ENCODE results near the gene KLHL11.

The KLHL11 gene

DNA sequence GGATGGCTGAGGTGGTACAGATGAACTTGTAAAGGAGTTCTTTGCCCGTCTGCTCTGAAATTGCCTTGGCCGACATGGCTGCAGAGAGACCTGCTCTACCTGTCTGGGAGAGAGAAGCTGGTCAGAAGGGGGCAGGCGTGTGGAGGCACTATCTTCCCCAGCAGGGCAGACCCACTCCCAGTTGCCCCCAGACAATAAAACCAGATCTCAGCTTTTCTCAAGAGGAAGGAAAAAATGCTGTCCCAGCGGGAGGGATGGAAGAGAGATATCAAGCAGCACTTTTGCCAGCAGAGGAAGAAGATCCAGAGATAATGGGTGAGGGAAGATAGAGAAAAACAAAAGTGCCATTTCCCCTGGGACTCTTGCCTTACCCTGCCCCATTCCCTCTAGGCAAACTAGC, 48.6 kb upstream of the KLHL11 start:
- Histone ChIP-seq H3K9me2 (replicated peaks; ENCODE audit: control insufficient read depth, low read length) (no peaks in the 10 kb centered on the region), H4K20me1 (ENCODE audit: control insufficient read depth, insufficient read depth, low read depth, low read length) (peaks cover 40% of the 10 kb centered on the region), H3K4me3 (ENCODE audit: low read length) (no peak overlapping the region), H3K79me2 (ENCODE audit: control insufficient read depth, low read length) (peaks cover 83% of the 10 kb centered on the region), H3K4me1 (ENCODE audit: control insufficient read depth, low read length) (peaks cover 20% of the 10 kb centered on the region), H3K27ac (ENCODE audit: low read depth, low read length) (no peak overlapping the region), H3K27me3 (ENCODE audit: control insufficient read depth, low read length) (no peaks in the 10 kb centered on the region), H3K4me2 (ENCODE audit: low read length) (no peak overlapping the region), H3K9me3 (ENCODE audit: control insufficient read depth, insufficient read depth, low read length) (no peaks in the 10 kb centered on the region), H3K36me3 (ENCODE audit: control insufficient read depth, low read length) (peaks cover 99% of the 10 kb centered on the region), H3F3A (ENCODE audit: control insufficient read depth, insufficient read depth) (no peaks in the 10 kb centered on the region)
- no peak for TF ChIP-seq EZH2phosphoT487 (IDR thresholded peaks at IDR 0.05; ENCODE audit: borderline replicate concordance, low read length)
- TF ChIP-seq, protein P1, sequence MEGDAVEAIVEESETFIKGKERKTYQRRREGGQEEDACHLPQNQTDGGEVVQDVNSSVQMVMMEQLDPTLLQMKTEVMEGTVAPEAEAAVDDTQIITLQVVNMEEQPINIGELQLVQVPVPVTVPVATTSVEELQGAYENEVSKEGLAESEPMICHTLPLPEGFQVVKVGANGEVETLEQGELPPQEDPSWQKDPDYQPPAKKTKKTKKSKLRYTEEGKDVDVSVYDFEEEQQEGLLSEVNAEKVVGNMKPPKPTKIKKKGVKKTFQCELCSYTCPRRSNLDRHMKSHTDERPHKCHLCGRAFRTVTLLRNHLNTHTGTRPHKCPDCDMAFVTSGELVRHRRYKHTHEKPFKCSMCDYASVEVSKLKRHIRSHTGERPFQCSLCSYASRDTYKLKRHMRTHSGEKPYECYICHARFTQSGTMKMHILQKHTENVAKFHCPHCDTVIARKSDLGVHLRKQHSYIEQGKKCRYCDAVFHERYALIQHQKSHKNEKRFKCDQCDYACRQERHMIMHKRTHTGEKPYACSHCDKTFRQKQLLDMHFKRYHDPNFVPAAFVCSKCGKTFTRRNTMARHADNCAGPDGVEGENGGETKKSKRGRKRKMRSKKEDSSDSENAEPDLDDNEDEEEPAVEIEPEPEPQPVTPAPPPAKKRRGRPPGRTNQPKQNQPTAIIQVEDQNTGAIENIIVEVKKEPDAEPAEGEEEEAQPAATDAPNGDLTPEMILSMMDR (IDR thresholded peaks at IDR 0.05; ENCODE audit: low read depth, low read length, poor library complexity, severe bottlenecking), result no peak

DNA sequence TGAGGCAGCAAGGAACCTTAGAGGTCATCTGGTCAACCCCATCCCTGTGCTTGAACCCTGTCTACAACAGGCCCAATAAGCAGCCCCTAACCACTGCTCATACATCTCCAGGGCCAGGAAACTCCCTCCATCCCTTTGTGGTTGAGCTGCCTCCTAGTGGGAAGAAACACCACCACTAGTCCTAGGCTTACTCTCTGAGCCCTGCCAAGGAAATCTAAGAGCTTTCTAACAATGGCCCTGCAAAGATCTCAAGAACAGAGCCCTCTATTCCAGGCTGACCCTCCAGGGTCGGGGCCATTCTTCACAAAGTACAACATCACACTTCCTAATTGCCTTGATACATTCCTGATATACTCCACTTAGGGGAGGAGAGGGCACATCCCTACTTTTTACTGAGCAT, 47.7 kb upstream of the KLHL11 start:
- H3K36me3 ChIP-seq (ENCODE audit: control insufficient read depth, low read length), result peaks cover 100% of the 10 kb centered on the region
- H3K4me2 ChIP-seq (ENCODE audit: low read length), result no peak overlapping the region
- no peaks in the 10 kb centered on the region for H3F3A ChIP-seq (ENCODE audit: control insufficient read depth, insufficient read depth)
- H4K20me1 ChIP-seq (ENCODE audit: control insufficient read depth, insufficient read depth, low read depth, low read length), result peaks cover 40% of the 10 kb centered on the region
- no peak for TF ChIP-seq EZH2phosphoT487 (IDR thresholded peaks at IDR 0.05; ENCODE audit: borderline replicate concordance, low read length)
- TF ChIP-seq, protein P1 (IDR thresholded peaks at IDR 0.05; ENCODE audit: low read depth, low read length, poor library complexity, severe bottlenecking), result no peak
- H3K27ac ChIP-seq (ENCODE audit: low read depth, low read length), result no peak overlapping the region
- no peaks in the 10 kb centered on the region for H3K27me3 ChIP-seq (ENCODE audit: control insufficient read depth, low read length)
- no peaks in the 10 kb centered on the region for H3K9me3 ChIP-seq (ENCODE audit: control insufficient read depth, insufficient read depth, low read length)
- no peaks in the 10 kb centered on the region for H3K9me2 ChIP-seq (replicated peaks; ENCODE audit: control insufficient read depth, low read length)
- H3K4me3 ChIP-seq (ENCODE audit: low read length), result no peak overlapping the region
- H3K4me1 ChIP-seq (ENCODE audit: control insufficient read depth, low read length), result peaks cover 20% of the 10 kb centered on the region
- peaks cover 74% of the 10 kb centered on the region for H3K79me2 ChIP-seq (ENCODE audit: control insufficient read depth, low read length)

DNA sequence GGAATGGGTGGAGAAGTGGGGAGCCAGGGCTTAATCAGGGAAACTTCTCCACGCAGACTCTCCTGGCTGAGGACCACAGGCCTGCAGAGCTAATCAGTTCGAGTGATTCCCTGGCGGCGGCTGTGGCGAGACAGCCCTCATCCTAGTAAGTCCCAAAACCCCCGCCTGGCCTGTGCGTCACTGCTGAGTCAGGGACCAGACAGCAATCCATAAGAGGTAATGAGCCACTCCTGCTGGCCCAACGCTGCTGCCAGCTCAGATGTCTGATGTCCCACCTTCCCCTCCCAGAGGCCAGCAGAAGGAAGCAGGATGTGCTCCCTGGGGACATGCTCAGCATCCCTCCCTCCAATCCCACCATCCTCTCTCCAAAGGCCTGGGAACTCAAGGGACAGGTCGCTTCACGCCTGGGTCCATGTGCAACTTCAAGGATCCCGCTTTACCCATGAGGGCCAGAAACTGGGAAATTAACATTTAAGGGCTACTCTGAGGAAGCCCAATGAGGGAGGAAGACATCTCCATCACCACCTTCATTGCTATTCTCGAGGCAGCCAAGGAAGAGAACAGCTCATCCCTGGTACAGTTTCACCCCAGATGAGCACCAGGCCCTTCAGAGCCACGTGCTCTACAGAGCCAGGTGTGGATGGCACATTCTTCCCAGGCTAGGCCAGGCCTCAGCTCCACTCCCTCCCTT, 45.6 kb upstream of the KLHL11 start:
- peaks cover 25% of the 10 kb centered on the region for H4K20me1 ChIP-seq (ENCODE audit: control insufficient read depth, insufficient read depth, low read depth, low read length)
- peaks cover 53% of the 10 kb centered on the region for H3K79me2 ChIP-seq (ENCODE audit: control insufficient read depth, low read length)
- no peak overlapping the region for H3K27ac ChIP-seq (ENCODE audit: low read depth, low read length)
- H3K4me3 ChIP-seq (ENCODE audit: low read length), result no peak overlapping the region
- peaks cover 5% of the 10 kb centered on the region for H3K4me1 ChIP-seq (ENCODE audit: control insufficient read depth, low read length)
- TF ChIP-seq EZH2phosphoT487 (IDR thresholded peaks at IDR 0.05; ENCODE audit: borderline replicate concordance, low read length), result no peak
- TF ChIP-seq, protein P1 (IDR thresholded peaks at IDR 0.05; ENCODE audit: low read depth, low read length, poor library complexity, severe bottlenecking), result no peak
- H3K27me3 ChIP-seq (ENCODE audit: control insufficient read depth, low read length), result no peaks in the 10 kb centered on the region
- H3K36me3 ChIP-seq (ENCODE audit: control insufficient read depth, low read length), result peaks cover 100% of the 10 kb centered on the region
- H3K4me2 ChIP-seq (ENCODE audit: low read length), result no peak overlapping the region
- H3F3A ChIP-seq (ENCODE audit: control insufficient read depth, insufficient read depth), result no peaks in the 10 kb centered on the region
- no peaks in the 10 kb centered on the region for H3K9me2 ChIP-seq (replicated peaks; ENCODE audit: control insufficient read depth, low read length)
- H3K9me3 ChIP-seq (ENCODE audit: control insufficient read depth, insufficient read depth, low read length), result no peaks in the 10 kb centered on the region
